ENCODE data around the gene GRIFIN. TPM values are rescaled to one million over a fixed set of nuclear protein-coding genes. Genes with fewer than 3 reads are reported as not detected.
"Not testable (repeated sequence)": the region's sequence is repeated elsewhere in the genome, so short reads cannot be mapped to it uniquely, and the experiment has no call there.

GRIFIN gene
- total RNA-seq, 1 donor from 2014 or later, result not detected

DNA sequence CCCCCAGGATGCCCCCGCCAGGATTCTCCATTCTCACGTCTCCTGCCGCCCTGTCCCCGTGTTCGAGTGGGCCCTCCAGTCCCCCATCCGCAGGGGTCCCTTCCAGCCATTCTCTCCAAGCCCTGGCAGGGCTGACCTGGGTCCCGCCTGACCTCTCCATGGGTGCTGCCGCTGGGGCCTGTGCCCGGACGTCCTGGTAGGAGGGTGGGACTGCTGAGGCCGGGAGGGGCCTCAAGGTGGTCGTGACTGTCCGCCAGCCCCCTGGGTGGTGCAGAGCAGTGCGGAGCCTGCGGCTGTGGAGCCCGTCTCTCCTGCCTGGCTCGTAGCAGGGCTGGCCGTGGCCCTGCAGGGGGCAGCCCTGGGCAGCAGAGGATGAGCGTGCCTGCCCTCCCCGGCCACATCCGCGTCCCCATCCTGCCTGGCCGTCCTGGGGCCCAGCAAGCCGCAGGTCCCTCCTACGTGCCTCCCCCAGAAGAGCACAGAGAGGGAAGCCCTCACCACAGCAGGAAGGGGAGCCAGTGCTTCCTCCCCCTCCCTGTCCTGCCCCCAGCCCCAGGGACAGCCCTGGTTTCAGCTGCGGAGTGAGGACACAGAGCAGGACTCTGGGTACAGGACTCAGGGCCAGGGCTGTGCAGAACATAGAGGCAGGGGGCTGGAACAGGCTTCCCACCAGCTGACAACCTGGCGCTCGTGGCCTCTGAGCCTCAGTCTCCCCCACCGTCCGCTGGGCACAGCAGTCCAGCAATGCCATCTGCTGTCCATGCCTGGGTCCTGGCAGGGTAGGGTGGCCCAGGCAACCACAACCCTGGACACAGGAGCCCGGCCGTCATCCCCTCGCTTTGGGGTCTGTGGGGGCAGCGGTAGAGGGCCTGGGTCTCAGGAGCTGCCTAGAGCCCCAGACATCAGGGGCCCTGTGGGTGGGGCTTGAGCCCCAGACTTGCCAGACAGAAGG lies 1.5 kb upstream of the GRIFIN start:
- no peaks in the 10 kb centered on the region for H3K36me3 Mint-ChIP-seq (ENCODE audit: low read depth)
- peak; percentile 57 for DNase-seq (ENCODE audit: low spot score)
- H3K4me3 Mint-ChIP-seq (ENCODE audit: low read depth), result no peak overlapping the region
- intact Hi-C loops (cut with micrococcal nuclease), result loop anchor here (1.0 to 5.0 kb wide), 4 partner anchors 53 to 233 kb away; partner anchors contain the start of gene BRAT1
- no peak overlapping the region for H3K27ac Mint-ChIP-seq
- peaks cover 2% of the 10 kb centered on the region for H3K9me3 Mint-ChIP-seq
- peaks cover 2% of the 10 kb centered on the region for H3K4me1 Mint-ChIP-seq (ENCODE audit: low read depth)
- H3K27me3 Mint-ChIP-seq (ENCODE audit: low read depth), result peaks cover 3% of the 10 kb centered on the region

DNA sequence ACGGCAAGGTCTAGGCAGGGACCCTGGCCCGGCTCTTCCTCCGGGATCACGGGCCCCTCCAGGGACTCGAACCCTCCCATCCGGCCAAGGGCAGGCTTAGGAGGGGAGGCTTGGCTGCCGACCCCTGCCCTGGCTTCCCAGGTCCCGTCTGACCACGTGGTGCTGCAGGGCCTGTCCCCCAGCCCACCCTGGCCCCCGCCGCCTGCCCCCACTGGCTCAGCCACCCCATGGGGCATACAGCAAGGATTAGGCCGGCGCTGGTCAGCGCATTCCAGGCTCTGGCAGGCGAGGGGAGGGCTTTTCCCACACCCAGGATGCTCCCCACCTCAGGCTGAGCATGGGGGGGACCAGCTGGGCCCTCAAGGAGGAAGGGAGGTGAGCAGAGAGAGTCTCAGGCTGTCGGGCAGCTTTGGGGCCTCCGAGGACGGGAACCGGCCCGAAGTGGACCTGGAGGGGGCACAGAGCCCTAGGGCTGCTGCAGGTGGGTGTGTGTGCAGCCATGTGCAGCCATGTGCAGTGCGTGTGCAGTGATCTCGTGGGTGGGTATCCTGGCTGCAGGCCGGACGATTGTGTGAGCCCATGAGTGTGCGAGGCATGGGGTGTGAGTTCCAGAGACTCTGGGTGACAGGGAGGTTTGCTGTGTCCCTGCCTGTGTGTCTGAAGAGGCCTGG lies 713 bp upstream of the GRIFIN start:
- H3K36me3 Mint-ChIP-seq (ENCODE audit: low read depth), result no peaks in the 10 kb centered on the region
- no peak overlapping the region for H3K27ac Mint-ChIP-seq
- H3K27me3 Mint-ChIP-seq (ENCODE audit: low read depth), result peaks cover 3% of the 10 kb centered on the region
- intact Hi-C loops (cut with micrococcal nuclease), result loop anchor here (1.0 to 5.0 kb wide), 4 partner anchors 53 to 234 kb away; partner anchors contain the start of gene BRAT1
- DNase-seq (ENCODE audit: low spot score), result no peak
- no peak overlapping the region for H3K4me3 Mint-ChIP-seq (ENCODE audit: low read depth)
- H3K4me1 Mint-ChIP-seq (ENCODE audit: low read depth), result peaks cover 2% of the 10 kb centered on the region
- no peaks in the 10 kb centered on the region for H3K9me3 Mint-ChIP-seq

GRCh38 chr7:2475678-2476015 lies 551 bp downstream of the GRIFIN start:
- intact Hi-C loops (cut with micrococcal nuclease), result loop anchor here (2.0 to 5.0 kb wide), 3 partner anchors 79 to 235 kb away; partner anchors contain the start of gene BRAT1
- no peaks in the 10 kb centered on the region for H3K9me3 Mint-ChIP-seq
- H3K27me3 Mint-ChIP-seq (ENCODE audit: low read depth), result peaks cover 4% of the 10 kb centered on the region
- no peaks in the 10 kb centered on the region for H3K36me3 Mint-ChIP-seq (ENCODE audit: low read depth)
- peaks cover 2% of the 10 kb centered on the region for H3K4me1 Mint-ChIP-seq (ENCODE audit: low read depth)
- no peak overlapping the region for H3K4me3 Mint-ChIP-seq (ENCODE audit: low read depth)
- no peak for DNase-seq (ENCODE audit: low spot score)
- H3K27ac Mint-ChIP-seq, result no peak overlapping the region

GRCh38 chr7:2474813-2475677 lies 1.2 kb downstream of the GRIFIN start:
- no peak for DNase-seq (ENCODE audit: low spot score)
- Mint-ChIP-seq H3K4me1 (ENCODE audit: low read depth) (peaks cover 2% of the 10 kb centered on the region), H3K4me3 (ENCODE audit: low read depth) (no peak overlapping the region), H3K27me3 (ENCODE audit: low read depth) (peaks cover 9% of the 10 kb centered on the region), H3K27ac (no peak overlapping the region), H3K36me3 (ENCODE audit: low read depth) (no peaks in the 10 kb centered on the region), H3K9me3 (no peaks in the 10 kb centered on the region)
- intact Hi-C loops (cut with micrococcal nuclease), result loop anchor here (5.0 kb wide), 1 partner anchor 207 kb away; no protein-coding TSS in a partner anchor

GRCh38 chr7:2474224-2474623 lies 2.0 kb downstream of the GRIFIN start:
- Mint-ChIP-seq H3K9me3 (no peaks in the 10 kb centered on the region), H3K4me3 (ENCODE audit: low read depth) (no peak overlapping the region), H3K4me1 (ENCODE audit: low read depth) (peaks cover 2% of the 10 kb centered on the region), H3K27me3 (ENCODE audit: low read depth) (peaks cover 12% of the 10 kb centered on the region), H3K36me3 (ENCODE audit: low read depth) (no peaks in the 10 kb centered on the region), H3K27ac (no peak overlapping the region)
- intact Hi-C loops (cut with micrococcal nuclease), result no loop called here
- no peak for DNase-seq (ENCODE audit: low spot score)

- Mint-ChIP-seq H3K27me3 (ENCODE audit: low read depth) (peaks cover 11% of the 10 kb centered on the region), H3K4me3 (ENCODE audit: low read depth) (no peak overlapping the region), H3K36me3 (ENCODE audit: low read depth) (no peaks in the 10 kb centered on the region), H3K9me3 (no peaks in the 10 kb centered on the region), H3K27ac (no peak overlapping the region), H3K4me1 (ENCODE audit: low read depth) (peaks cover 2% of the 10 kb centered on the region)
- intact Hi-C loops (cut with micrococcal nuclease), result no loop called here
- DNase-seq (ENCODE audit: low spot score), result no peak
Measured at GRCh38 chr7:2473496-2474180, 2.6 kb downstream of the GRIFIN start.

GRCh38 chr7:2472739-2473138 lies 3.5 kb downstream of the GRIFIN start:
- Mint-ChIP-seq H3K4me3 (ENCODE audit: low read depth) (no peak overlapping the region), H3K36me3 (ENCODE audit: low read depth) (no peaks in the 10 kb centered on the region), H3K27me3 (ENCODE audit: low read depth) (peaks cover 11% of the 10 kb centered on the region), H3K9me3 (no peaks in the 10 kb centered on the region), H3K27ac (no peak overlapping the region), H3K4me1 (ENCODE audit: low read depth) (peaks cover under 1% of the 10 kb centered on the region)
- intact Hi-C loops (cut with micrococcal nuclease), result no loop called here
- no peak for DNase-seq (ENCODE audit: low spot score)

DNA sequence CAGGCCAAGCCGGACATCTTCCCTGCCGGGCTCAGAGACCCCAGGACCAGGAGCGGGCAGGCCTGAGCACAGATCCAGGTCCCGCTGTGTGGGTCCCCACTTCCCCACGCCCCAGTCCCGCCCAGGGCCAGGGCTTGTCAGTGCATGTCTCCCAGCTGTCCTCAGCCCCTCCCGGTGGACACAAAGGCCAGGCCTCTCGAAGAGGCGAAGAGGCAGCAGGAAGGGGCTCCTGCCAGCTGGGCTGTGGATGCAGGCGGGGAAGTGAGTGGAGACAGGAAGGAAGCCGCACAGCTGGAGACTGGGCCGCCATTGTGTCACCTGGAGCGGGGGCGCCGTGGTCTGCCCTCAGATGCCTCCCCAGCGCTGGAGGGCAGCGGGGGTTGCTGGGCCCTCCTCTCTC lies 4.8 kb downstream of the GRIFIN start:
- no peak for DNase-seq (ENCODE audit: low spot score)
- H3K36me3 Mint-ChIP-seq (ENCODE audit: low read depth), result no peaks in the 10 kb centered on the region
- H3K4me3 Mint-ChIP-seq (ENCODE audit: low read depth), result no peak overlapping the region
- intact Hi-C loops (cut with micrococcal nuclease), result no loop called here
- H3K27ac Mint-ChIP-seq, result no peak overlapping the region
- no peaks in the 10 kb centered on the region for H3K9me3 Mint-ChIP-seq
- H3K27me3 Mint-ChIP-seq (ENCODE audit: low read depth), result peaks cover 11% of the 10 kb centered on the region
- H3K4me1 Mint-ChIP-seq (ENCODE audit: low read depth), result no peaks in the 10 kb centered on the region

GRCh38 chr7:2471022-2471329 lies 5.2 kb downstream of the GRIFIN start:
- no peak for DNase-seq (ENCODE audit: low spot score)
- no peak overlapping the region for H3K4me3 Mint-ChIP-seq (ENCODE audit: low read depth)
- no peaks in the 10 kb centered on the region for H3K4me1 Mint-ChIP-seq (ENCODE audit: low read depth)

DNA sequence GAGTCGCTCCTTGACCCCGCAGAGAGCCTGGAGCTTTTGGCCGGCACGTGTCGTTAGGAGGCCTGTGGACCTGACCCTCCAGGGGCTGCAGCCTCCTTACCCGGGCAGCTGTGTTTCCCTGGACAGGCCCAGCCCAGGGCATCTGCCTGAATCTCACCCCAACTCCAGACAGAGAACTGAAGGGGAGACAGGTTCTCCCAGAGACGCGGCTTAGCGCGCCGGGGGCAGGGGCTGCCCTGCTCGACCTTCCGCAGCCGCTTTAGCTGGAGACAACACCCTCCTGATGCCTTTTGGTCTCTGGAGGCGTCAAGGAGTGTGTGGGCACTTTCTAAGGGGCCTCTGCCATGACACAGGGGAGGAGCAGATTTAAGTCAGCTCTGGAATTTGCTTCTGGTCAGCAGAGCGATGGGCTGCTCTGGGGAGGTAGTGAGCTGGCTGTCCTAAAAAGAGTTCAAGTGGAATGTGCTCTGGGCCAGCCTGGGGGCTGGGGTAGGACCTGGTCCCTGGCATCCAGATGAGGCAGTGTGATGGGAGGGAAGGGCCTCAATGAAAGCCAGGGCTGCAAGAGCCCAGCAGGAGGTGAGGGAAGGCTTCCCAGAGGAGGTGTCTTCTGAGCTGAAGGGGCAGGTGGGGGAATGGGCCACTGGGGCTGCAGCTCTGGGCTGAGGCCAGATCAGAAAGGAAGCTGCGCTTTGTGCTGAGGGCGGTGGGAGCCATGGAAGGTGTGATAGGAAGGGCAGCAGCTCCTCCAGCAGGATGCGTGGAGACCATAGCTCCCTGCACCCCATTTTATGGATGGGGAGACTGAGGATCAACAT lies 5.8 kb downstream of the GRIFIN start:
- no peaks in the 10 kb centered on the region for H3K4me1 Mint-ChIP-seq (ENCODE audit: low read depth)
- no peak for DNase-seq (ENCODE audit: low spot score)
- H3K27ac Mint-ChIP-seq, result no peak overlapping the region
- intact Hi-C loops (cut with micrococcal nuclease), result no loop called here
- H3K27me3 Mint-ChIP-seq (ENCODE audit: low read depth), result peaks cover 14% of the 10 kb centered on the region
- no peaks in the 10 kb centered on the region for H3K36me3 Mint-ChIP-seq (ENCODE audit: low read depth)
- no peak overlapping the region for H3K4me3 Mint-ChIP-seq (ENCODE audit: low read depth)
- H3K9me3 Mint-ChIP-seq, result no peaks in the 10 kb centered on the region

More at GRCh38 chr7:2471022-2471329, 5.2 kb downstream of the GRIFIN start:
- H3K9me3 Mint-ChIP-seq, result no peaks in the 10 kb centered on the region
- H3K27ac Mint-ChIP-seq, result no peak overlapping the region
- H3K27me3 Mint-ChIP-seq (ENCODE audit: low read depth), result peaks cover 13% of the 10 kb centered on the region
- no peaks in the 10 kb centered on the region for H3K36me3 Mint-ChIP-seq (ENCODE audit: low read depth)
- intact Hi-C loops (cut with micrococcal nuclease), result no loop called here

GRCh38 chr7:2469460-2470203 lies 6.6 kb downstream of the GRIFIN start:
- DNase-seq (ENCODE audit: low spot score); H3K4me3 Mint-ChIP-seq (ENCODE audit: low read depth); H3K36me3 Mint-ChIP-seq (ENCODE audit: low read depth); H3K4me1 Mint-ChIP-seq (ENCODE audit: low read depth); H3K9me3 Mint-ChIP-seq; H3K27ac Mint-ChIP-seq: not testable (repeated sequence)
- intact Hi-C loops (cut with micrococcal nuclease), result loop anchor here (1.0 kb wide), 1 partner anchor 18 kb away; no protein-coding TSS in a partner anchor
- peaks cover 14% of the 10 kb centered on the region for H3K27me3 Mint-ChIP-seq (ENCODE audit: low read depth)

All from activated T-helper 2 cell treated with anti-CD3 and anti-CD28 coated beads, Interferon-gamma antibody, Interleukin-2, Interleukin-4, amounts not matched to agents 10 μg/mL and 5 μg/mL and 100 μg/mL, durations not matched to agents 14 hours and 24 hours and 36 hours (primary cell).